Left lung (tissue), 10 donors: ENCODE measurements around the gene NACC1. TPM values are rescaled to one million over a fixed set of nuclear protein-coding genes. Genes with fewer than 3 reads are reported as not detected.
"Not testable (repeated sequence)": the region's sequence is repeated elsewhere in the genome, so short reads cannot be mapped to it uniquely, and the experiment has no call there.

Source experiments
- ATAC-seq: fragments of 200-7000 bp; cut with Tn5 transposase; one replicate; pipeline ENCODE4 v1.9.1; 2020; ENCODE audit warnings: moderate library complexity
- DNase-seq, 4 donors: peaks; one replicate each; pipeline ENCODE4 v3.0.0-alpha.2; 2013 to 2020
- H3K27ac ChIP-seq, 2 donors: fragments of 200-600 bp; sonication (generic) in 1 of 2; one replicate each; pipeline versions ENCODE4 v1.5.0 to v1.8.0; 2020 to 2021
- H3K27me3 ChIP-seq, 2 donors: fragments of 200-600 bp; sonication (generic) in 1 of 2; one replicate each; pipeline versions ENCODE4 v1.5.0 to v1.8.0; 2020 to 2021
- H3K36me3 ChIP-seq, 2 donors: fragments of 200-600 bp; sonication (generic) in 1 of 2; one replicate each; pipeline versions ENCODE4 v1.5.0 to v1.8.0; 2020 to 2021
- H3K4me1 ChIP-seq, 2 donors: fragments of 200-600 bp; one replicate each; pipeline ENCODE4 v1.8.0; 2021
- H3K4me3 ChIP-seq, 2 donors: fragments of 200-600 bp; sonication (generic) in 1 of 2; one replicate each; pipeline versions ENCODE4 v1.5.0 to v1.8.0; 2020 to 2021; ENCODE audit warnings: mild to moderate bottlenecking in 1 of 2
- H3K9me3 ChIP-seq, 2 donors: fragments of 200-600 bp; sonication (generic) in 1 of 2; one replicate each; pipeline versions ENCODE4 v1.5.0 to v1.8.0; 2020 to 2021
- CTCF ChIP-seq, 2 donors: fragments of 200-600 bp; sonication (generic) in 1 of 2; IDR thresholded peaks; one replicate each; pipeline versions ENCODE4 v1.5.0 to v1.8.0; 2021; ENCODE audit warnings: antibody characterized with exemption in 2 of 2
- intact Hi-C, 2 donors: fragments of 100-400 bp; cut with DNase I; formaldehyde crosslinking; loops; one replicate each; pipeline versions ENCODE4 v1.11.2 to v1.14.2; 2022
- polyA plus RNA-seq, 6 donors: library from polyadenylated mRNA; unstranded; fragments of 120-200 nt; gene quantifications; one replicate each; pipeline ENCODE4 v1.2.1, GENCODE V29; 2013; ENCODE audit not compliant: insufficient read length in 6 of 6
- total RNA-seq, 2 donors: library from RNA; stranded (reverse); fragmentation: NEBNext Ultra II Directional; extraction: Animal tissue kit (Norgen Biotek cat#: 25700); gene quantifications; one replicate each; pipeline ENCODE4 v1.2.1, GENCODE V29; 2021
- donor health status: DM: no; HTN: yes; CAD: no.
- donor health status: DM: no; HTN: no; CAD: no.

NACC1 gene
- total and polyA plus RNA-seq, 8 donors, result 14.9 to 92.5 (median 21.1) TPM

- DNase-seq, result peak in 3 of 4 donors; percentile 56 to 95 (median 84)
- H3K36me3 ChIP-seq, result no peaks in the 10 kb centered on the region
- ATAC-seq, result peak; percentile 46
- H3K9me3 ChIP-seq, result no peaks in the 10 kb centered on the region
- H3K4me1 ChIP-seq, result peaks cover 14 to 59% of the 10 kb centered on the region in 2 donors
- peak overlapping the region; percentile 61 to 72 for H3K27ac ChIP-seq
- no peak for TF ChIP-seq CTCF (IDR thresholded peaks at IDR 0.05)
- intact Hi-C loops, result no loop called here
- H3K27me3 ChIP-seq, result no peaks in the 10 kb centered on the region
- peak overlapping the region in 1 of 2 donors; percentile 22 for H3K4me3 ChIP-seq
These were observed 54.5 kb downstream of the NACC1 start for GRCh38 chr19:13172346-13173138.

GRCh38 chr19:13173139-13173737, 55.2 kb downstream of the NACC1 start:
- intact Hi-C loops, result no loop called here
- Histone ChIP-seq H3K4me1 (peaks cover 14 to 53% of the 10 kb centered on the region in 2 donors), H3K27me3 (no peaks in the 10 kb centered on the region), H3K4me3 (no peak overlapping the region), H3K36me3 (no peaks in the 10 kb centered on the region), H3K9me3 (no peaks in the 10 kb centered on the region), H3K27ac (peak overlapping the region; percentile 61 to 72)
- no peak for TF ChIP-seq CTCF (IDR thresholded peaks at IDR 0.05)
- no peak for ATAC-seq
- DNase-seq, result no peak

- H3K27ac ChIP-seq, result no peak overlapping the region
- H3K4me3 ChIP-seq, result no peak overlapping the region
- peaks cover 14 to 22% of the 10 kb centered on the region in 2 donors for H3K4me1 ChIP-seq
- intact Hi-C loops, result no loop called here
- H3K27me3 ChIP-seq, result no peaks in the 10 kb centered on the region
- no peaks in the 10 kb centered on the region for H3K9me3 ChIP-seq
- H3K36me3 ChIP-seq, result no peaks in the 10 kb centered on the region
- DNase-seq (no peak), ATAC-seq (no peak)
- TF ChIP-seq CTCF (IDR thresholded peaks at IDR 0.05), result no peak
These were observed 58.3 kb downstream of the NACC1 start for GRCh38 chr19:13176345-13176744.

- intact Hi-C loops, H3K9me3 ChIP-seq: not testable (repeated sequence)
These were observed 59.5 kb downstream of the NACC1 start for GRCh38 chr19:13177584-13177983.

GRCh38 chr19:13178291-13178690, 60.2 kb downstream of the NACC1 start:
- H3K27ac ChIP-seq, H3K27me3 ChIP-seq, ATAC-seq, intact Hi-C loops, DNase-seq, H3K36me3 ChIP-seq, H3K9me3 ChIP-seq, H3K4me3 ChIP-seq: not testable (repeated sequence)
- H3K4me1 ChIP-seq, result peaks cover 6 to 13% of the 10 kb centered on the region in 2 donors

More at GRCh38 chr19:13177584-13177983, 59.5 kb downstream of the NACC1 start:
- H3K4me1 ChIP-seq, result peaks cover 13 to 20% of the 10 kb centered on the region in 2 donors
- DNase-seq, ATAC-seq, H3K27ac ChIP-seq, H3K27me3 ChIP-seq, H3K4me3 ChIP-seq, H3K36me3 ChIP-seq: not testable (repeated sequence)

- intact Hi-C loops, result no loop called here
- Histone ChIP-seq H3K9me3 (no peaks in the 10 kb centered on the region), H3K4me1 (peaks cover 6 to 11% of the 10 kb centered on the region in 2 donors), H3K27ac (peak overlapping the region in 1 of 2 donors; percentile 45), H3K27me3 (no peaks in the 10 kb centered on the region), H3K36me3 (no peaks in the 10 kb centered on the region), H3K4me3 (no peak overlapping the region)
- no peak for TF ChIP-seq CTCF (IDR thresholded peaks at IDR 0.05)
- ATAC-seq, result peak; percentile 54
- peak in 3 of 4 donors; percentile 58 to 80 (median 64) for DNase-seq
These were observed 63.8 kb downstream of the NACC1 start for GRCh38 chr19:13181747-13182388.

- ATAC-seq, H3K9me3 ChIP-seq, H3K27me3 ChIP-seq, H3K27ac ChIP-seq, H3K36me3 ChIP-seq, H3K4me3 ChIP-seq, DNase-seq, intact Hi-C loops: not testable (repeated sequence)
- peaks cover 6 to 11% of the 10 kb centered on the region in 2 donors for H3K4me1 ChIP-seq
These were observed 66.9 kb downstream of the NACC1 start for GRCh38 chr19:13184926-13185325.

- H3K9me3 ChIP-seq, H3K27ac ChIP-seq, H3K36me3 ChIP-seq, H3K27me3 ChIP-seq, H3K4me3 ChIP-seq, ATAC-seq, intact Hi-C loops, DNase-seq: not testable (repeated sequence)
- H3K4me1 ChIP-seq, result peaks cover 6 to 11% of the 10 kb centered on the region in 2 donors
These were observed 67.9 kb downstream of the NACC1 start for GRCh38 chr19:13185763-13186657.
